Occipital lobe (tissue), 2 donors: ENCODE results near the gene TCEA2. TPM values are rescaled to one million over a fixed set of nuclear protein-coding genes. Genes with fewer than 3 reads are reported as not detected.

Experiments used
- DNase-seq: peaks from one replicate; lab custom pipeline; 2025; lab: John Stamatoyannopoulos, UW
- total RNA-seq: library from RNA; depleted of rRNA; stranded (reverse); fragments of >200 nt; gene quantifications from one replicate; pipeline ENCODE4 v1.2.3, GENCODE V29; 2014

TCEA2 gene
- total RNA-seq, 1 donor from 2014 or later, result 36.0 TPM

DNA sequence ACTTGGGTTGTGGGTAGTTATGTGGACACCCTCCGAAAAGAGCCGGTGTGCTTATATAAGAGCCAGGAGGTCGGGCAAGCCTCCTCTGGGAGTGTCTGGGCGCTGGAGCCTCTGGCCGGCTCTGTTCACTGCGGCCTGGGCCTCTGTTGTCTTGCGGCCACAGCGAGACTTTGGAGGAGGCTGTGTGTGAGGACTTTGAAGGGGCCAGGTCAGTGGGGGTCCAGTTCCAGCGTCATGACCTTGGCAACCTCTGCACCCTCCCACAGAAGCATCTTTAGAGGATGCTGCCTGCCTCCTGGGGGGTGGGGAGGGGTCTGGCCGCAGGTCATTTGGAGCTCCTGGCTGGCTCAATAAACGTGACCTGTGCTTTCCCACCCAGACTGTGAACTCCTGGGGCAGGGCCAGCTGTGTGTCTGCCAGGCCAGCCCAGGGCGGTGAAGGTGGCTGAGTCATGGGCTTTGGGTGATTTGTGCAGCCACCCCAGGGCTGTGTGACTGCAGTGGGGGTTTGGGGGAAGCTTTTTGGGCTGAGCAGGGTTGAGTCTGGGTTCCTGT, 1.2 kb downstream of the TCEA2 start:
- no peak for DNase-seq

GRCh38 chr20:64065062-64065973, 2.3 kb downstream of the TCEA2 start:
- DNase-seq, result no peak

DNA sequence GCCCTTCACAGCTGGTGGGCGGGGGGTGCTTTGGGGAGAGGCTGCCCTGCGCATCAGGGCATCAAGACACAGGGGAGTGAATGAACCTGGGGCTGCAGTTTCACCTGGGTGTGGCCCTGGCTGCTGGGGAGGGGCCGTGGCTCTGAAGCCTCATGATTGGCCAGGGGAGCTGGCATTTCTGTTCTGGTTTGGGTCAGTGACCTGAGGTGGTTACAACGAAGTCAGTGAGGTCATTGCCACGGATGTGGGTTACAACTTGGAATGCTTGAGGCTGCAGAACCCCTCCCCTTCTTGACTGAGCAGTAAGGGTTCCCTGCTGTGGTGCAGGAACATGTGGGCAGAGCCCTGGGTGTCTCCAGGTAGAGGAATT, 3.0 kb downstream of the TCEA2 start:
- no peak for DNase-seq

DNA sequence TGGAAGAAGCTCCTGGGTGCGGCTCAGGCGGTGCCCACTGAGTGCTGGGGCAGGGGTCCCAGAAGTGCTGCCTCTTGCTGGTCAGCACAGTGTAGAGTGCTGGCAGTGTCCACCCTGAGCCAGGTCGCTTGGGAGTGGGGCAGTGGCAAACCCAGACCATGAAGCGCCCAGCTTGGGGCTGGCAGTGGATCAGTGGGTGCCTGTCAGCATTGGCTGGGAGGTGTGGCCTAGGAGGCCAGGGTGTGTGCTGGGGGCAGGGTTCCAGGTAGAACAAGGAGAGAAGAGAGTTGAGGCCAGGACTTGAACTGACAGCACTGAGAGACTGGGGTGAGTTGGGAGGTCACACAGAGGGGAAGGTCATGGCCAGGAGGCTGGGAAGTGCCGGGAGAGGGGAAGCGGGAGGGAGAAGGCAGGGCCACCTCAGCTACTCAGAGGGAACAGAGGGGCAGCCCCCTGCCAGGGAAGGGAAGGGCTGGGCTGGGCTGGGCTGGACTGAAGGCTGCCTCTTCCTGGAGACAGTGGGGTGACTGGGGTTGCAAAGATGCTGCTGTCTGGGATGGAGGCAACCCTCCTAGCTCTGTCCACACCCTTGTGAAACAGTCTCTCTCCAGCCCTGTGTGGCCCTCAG, 4.1 kb downstream of the TCEA2 start:
- no peak for DNase-seq

DNA sequence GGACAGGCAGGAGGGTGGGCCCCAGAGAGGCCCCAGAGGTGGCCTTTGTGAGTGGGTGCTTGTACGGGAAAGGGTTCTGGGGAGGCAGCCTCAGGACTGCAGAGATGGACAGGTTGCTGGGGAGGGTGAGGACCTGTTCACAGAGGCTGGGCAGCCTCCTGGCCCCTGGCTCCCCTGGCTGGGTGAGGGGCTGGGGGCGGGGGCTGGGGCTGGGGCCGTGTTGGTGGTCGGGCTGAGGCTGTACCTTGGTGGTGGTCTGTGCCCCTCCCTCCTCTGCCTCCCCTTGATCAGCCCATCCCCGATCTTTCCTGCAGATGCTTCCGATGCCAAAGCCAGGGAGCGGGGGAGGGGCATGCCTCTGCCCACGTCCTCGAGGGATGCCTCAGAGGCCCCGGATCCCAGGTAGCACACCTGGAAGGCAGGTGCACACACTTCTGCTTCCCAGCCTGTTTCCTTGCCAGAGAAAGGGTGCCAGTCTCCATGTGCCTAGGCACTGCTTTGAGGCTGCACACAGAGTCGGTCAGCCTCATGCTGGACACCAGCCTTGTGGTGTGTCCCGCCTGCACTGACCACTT, 4.8 kb downstream of the TCEA2 start:
- no peak for DNase-seq

GRCh38 chr20:64068386-64069208, 5.6 kb downstream of the TCEA2 start:
- DNase-seq, result no peak

GRCh38 chr20:64069209-64069613, 6.2 kb downstream of the TCEA2 start:
- DNase-seq, result no peak

DNA sequence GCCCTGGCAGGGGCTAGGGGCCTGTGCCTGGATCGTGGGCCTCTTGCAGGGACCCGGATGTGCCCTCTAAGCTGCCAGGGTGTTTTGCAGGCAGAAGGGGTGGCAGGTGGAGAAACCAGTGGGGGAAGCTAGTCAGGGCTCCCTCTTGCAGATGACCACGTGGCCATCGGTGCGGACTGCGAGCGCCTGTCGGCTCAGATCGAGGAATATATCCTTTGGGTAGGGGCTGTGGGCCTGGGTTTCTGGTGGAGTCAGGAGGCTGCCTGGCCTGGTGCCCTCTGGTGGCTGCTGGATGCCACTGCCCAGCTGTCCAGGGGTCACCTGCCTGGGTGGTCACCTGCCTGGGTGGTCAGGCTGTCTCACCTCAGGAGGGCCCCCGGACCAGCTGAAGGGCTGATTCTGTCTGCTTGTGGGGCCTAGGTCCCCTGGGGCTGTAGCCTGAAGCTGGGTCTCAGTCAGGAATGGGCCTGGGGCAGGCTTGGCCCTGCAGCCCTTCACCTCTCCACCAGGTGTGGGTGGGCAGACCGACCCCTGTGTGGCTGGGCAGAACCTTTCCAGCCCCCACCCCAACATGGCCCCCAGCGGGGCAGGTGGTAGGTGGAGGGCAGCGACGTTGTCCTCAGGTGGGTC, 6.7 kb downstream of the TCEA2 start:
- no peak for DNase-seq

DNA sequence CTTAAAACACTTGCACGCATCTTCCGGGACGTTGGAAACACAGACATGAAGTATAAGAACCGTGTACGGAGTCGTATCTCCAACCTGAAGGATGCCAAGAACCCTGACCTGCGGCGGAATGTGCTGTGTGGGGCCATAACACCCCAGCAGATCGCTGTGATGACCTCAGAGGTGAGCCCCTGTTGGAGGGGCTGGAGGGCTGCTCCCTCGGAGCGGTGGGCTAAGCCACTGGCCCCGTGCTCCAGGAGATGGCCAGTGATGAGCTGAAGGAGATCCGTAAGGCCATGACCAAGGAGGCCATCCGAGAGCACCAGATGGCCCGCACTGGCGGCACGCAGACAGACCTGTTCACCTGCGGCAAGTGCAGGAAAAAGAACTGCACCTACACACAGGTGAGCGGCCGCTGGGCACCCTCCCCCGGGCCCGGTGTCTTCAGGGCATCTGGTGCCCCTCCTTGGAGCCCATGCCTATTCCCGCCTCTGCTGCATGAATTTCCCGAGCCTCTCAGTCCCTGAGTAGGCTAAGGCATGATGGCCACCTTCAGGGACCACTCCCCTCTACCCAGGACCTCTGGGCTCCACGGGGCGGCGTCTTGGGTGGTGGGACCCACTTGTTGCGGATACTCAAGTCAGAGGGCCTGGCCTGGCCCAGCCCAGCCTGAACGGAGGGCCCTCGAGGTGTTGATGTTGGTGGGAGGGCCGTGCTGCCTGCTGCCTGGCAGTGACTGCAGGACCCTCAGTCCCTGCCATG, 7.4 kb downstream of the TCEA2 start:
- DNase-seq, result no peak

DNA sequence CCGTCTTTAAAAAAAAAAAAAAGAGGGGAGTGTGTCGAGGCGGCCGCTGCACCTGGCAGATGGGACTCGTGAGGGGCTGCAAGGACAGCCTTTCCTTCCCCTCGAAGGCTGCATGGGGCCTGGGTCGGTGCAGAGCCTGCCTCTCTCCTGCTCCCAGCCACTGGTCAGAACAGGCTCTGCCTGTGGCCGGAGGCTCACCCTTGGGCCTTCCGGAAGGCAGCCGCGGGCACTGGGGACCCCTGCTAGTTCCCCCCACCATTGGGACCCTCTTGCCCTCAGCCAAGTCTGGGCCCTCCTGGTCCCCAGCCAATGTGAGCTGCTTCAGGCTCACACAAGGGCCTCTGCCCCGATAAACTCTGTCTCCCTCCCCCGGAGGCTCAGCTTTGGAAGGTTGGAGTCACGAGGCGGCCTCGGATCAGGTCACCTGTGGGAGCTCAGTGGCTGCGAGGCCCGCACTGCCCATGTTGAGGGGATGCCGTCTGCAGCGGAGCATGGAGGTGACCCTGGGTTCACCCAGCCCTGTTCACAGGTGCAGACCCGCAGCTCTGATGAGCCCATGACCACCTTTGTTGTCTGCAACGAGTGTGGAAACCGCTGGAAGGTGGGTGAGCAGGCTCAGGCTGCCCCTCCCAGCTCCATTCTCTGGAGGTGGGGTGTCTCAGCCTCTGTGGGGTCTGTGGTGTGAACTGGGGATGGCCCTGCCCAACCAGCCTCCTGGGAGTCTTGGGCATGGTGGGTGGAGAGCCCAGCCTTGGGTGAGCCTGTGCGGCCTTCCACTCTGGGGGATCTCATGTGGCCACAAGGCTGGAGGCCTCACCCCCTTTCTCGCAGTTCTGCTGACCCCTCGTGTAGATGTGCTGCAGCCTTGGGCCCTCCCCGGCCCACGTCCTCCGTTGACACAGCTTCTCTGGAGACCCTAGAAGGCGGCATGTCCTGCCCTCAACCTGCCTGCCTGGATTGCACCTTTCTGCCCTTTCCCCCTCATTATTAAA, 8.6 kb downstream of the TCEA2 start:
- no peak for DNase-seq

- no peak for DNase-seq
Measured at GRCh38 chr20:64072498-64073063, 9.6 kb downstream of the TCEA2 start.

DNA sequence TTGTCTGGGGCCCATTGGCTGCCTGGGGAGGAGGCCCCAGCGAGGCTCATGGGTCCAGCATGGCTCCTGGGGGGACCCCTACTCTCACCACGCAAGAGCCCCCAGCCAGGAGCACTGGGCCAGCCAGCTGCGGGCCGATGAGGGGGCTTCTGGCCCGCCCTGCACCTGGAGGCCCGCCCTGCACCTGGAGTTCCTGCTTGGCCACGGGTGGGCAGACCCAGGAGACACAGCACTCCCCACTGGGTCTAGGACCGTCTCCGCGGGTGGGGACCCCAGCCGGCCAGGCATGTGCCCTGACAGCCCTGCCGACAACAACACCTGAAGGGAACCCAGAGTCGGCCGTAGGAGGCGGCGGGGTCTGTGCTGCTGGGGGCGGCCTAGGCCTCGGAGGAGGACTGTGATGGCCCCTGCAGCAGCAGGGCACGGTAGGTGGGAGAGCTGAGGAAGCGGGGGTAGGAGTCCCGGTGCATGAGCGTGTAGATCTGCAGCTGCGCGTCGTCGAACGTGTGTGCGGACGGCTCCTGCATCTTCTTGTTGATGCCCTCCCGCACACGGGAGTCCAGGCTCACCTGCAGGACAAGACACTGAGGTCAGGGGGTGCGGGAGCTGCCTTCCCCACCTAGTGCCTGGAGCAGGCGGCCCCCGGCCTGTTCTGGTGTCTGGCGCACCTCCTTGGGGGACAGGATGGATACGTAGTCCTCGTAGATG, 10.6 kb downstream of the TCEA2 start:
- DNase-seq, result no peak

GRCh38 chr20:64074184-64074789, 11.3 kb downstream of the TCEA2 start:
- no peak for DNase-seq

DNA sequence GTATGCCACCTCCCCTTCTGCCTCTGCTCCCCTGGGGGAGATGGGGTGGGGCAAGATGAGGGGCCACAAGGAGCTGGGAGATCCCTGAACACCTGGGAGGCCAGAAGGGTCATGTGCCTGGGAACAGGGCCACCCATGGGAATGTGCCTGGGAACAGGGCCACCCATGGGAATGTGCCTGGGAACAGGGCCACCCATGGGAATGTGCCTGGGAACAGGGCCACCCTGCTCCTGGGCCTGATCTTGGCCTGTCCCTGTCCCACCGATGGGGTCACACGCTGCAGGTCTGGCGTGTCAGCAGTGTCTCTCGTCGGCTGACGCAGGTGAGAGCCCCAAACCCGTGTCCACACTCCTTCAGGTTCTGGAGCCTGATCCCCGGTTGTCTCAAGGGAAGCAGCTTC, 12.0 kb downstream of the TCEA2 start:
- DNase-seq, result no peak

DNA sequence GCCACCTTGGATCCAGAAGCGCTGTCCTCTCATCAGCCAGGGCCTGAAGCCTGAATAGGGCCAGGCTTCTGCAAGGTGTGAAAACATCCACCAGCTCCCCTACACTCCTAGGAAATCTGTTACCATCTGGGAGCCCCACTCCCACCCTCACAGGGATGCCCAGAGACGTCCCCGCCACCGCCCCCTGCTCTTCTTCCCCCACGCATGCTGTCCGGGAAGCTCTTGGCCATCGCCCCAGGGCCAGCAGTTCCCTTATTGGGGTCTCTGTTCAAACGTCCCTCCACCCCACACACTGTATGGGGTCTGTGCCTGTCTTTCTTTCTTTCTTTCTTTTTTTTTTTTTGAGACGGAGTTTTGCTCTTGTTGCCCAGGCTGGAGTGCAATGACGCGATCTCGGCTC, 12.6 kb downstream of the TCEA2 start:
- no peak for DNase-seq

DNA sequence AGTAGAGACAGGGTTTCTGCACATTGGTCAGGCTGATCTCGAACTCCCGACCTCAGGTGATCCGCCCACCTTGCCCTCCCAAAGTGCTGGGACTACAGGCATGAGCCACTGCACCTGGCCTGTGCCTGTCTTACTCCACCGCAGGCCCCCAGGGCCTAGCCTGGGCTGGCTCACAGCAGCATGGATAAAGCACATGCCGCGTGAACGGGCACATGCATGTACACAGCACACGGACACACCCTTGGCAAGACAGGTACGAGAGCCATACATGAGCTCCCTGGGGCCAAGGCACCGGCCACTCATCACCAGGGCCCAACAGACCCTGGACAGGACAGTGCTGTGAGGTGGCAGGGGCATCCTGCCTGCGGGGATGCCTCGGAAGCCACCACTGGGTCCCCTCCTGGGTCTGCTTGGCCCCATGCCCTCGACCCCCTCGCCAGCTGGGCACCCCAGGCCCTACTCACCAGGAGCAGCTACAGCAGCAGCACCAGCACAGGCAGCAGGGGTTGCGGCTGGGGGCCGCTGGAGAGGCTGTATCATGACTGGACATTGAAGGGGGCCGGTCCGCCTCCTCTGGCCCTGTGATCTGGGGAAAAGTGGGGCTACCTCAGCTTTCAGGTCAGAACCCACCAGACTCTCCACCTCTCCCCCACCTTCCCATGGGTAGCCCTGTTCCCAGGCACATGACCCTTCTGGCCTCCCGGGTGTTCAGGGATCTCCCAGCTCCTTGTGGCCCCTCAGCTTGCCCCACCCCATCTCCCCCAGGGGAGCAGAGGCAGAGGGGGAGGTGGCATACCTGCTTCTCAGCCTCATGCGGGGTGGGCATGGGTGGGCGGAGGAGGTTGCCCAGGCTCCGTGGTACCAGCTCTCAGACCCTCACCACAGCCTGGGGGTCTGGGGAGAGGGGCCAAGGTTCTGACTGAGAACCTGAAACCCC, 13.3 kb downstream of the TCEA2 start:
- DNase-seq, result no peak
